Astrocyte (in vitro differentiated cells and primary cell): ENCODE measurements around the gene SPTY2D1. TPM values are rescaled to one million over a fixed set of nuclear protein-coding genes. Genes with fewer than 3 reads are reported as not detected.

Source experiments
- DNase-seq: peaks from one replicate; pipeline ENCODE4 v3.0.0-alpha.2; 2010; ENCODE audit warnings: low read depth
- FAIRE-seq: peaks from 2 replicates; lab custom pipeline; 2011; peaks lifted over from hg19 to GRCh38; lab: Jason Lieb, UNC
- H2AFZ ChIP-seq: 2 replicates; pipeline ENCODE4 v1.6.0; 2012; ENCODE audit warnings: low read depth, low read length, inconsistent platforms
- H3K27ac ChIP-seq: 2 replicates; pipeline ENCODE4 v1.5.1; 2011; ENCODE audit warnings: low read depth, low read length, inconsistent platforms
- H3K27me3 ChIP-seq: 2 replicates; pipeline ENCODE4 v1.6.0; 2011; ENCODE audit warnings: low read length, inconsistent platforms; ENCODE audit not compliant: insufficient read depth
- H3K36me3 ChIP-seq: 2 replicates; pipeline ENCODE4 v1.5.1; 2011; ENCODE audit warnings: low read length, inconsistent platforms; ENCODE audit not compliant: insufficient read depth
- H3K4me1 ChIP-seq: 2 replicates; pipeline ENCODE4 v1.5.1; 2011; ENCODE audit warnings: low read length, inconsistent platforms; ENCODE audit not compliant: insufficient read depth
- H3K4me2 ChIP-seq: 2 replicates; pipeline ENCODE4 v1.6.0; 2012; ENCODE audit warnings: low read length, inconsistent platforms
- H3K4me3 ChIP-seq: 2 replicates; pipeline ENCODE4 v1.5.1; 2011; ENCODE audit warnings: low read depth, mild to moderate bottlenecking, low read length, inconsistent platforms; ENCODE audit not compliant: insufficient read depth
- H3K79me2 ChIP-seq: 2 replicates; pipeline ENCODE4 v1.6.0; 2012; ENCODE audit warnings: mild to moderate bottlenecking, low read length, inconsistent platforms; ENCODE audit not compliant: insufficient read depth
- H3K9ac ChIP-seq: 2 replicates; pipeline ENCODE4 v1.6.0; 2012; ENCODE audit warnings: mild to moderate bottlenecking, low read length, inconsistent platforms
- H3K9me3 ChIP-seq: 2 replicates; pipeline ENCODE4 v1.5.1; 2012; ENCODE audit warnings: low read depth, mild to moderate bottlenecking, low read length, inconsistent platforms; ENCODE audit not compliant: insufficient read depth
- H4K20me1 ChIP-seq: 2 replicates; pipeline ENCODE4 v1.6.0; 2012; ENCODE audit warnings: low read length, inconsistent platforms; ENCODE audit not compliant: insufficient read depth
- H3K27ac Mint-ChIP-seq: one replicate; pipeline ENCODE4 v1.8.0; 2021; ENCODE audit warnings: mild to moderate bottlenecking, mixed read lengths; ENCODE audit not compliant: unreplicated experiment
- H3K27me3 Mint-ChIP-seq: one replicate; pipeline ENCODE4 v1.8.0; 2021; ENCODE audit warnings: low read depth, mixed read lengths; ENCODE audit not compliant: unreplicated experiment
- H3K36me3 Mint-ChIP-seq: one replicate; pipeline ENCODE4 v1.8.0; 2021; ENCODE audit warnings: low read depth, mixed read lengths; ENCODE audit not compliant: unreplicated experiment
- H3K4me1 Mint-ChIP-seq: one replicate; pipeline ENCODE4 v1.8.0; 2021; ENCODE audit warnings: low read depth, mixed read lengths; ENCODE audit not compliant: unreplicated experiment
- H3K4me3 Mint-ChIP-seq: one replicate; pipeline ENCODE4 v1.8.0; 2021; ENCODE audit warnings: mild to moderate bottlenecking, moderate library complexity, mixed read lengths; ENCODE audit not compliant: unreplicated experiment
- H3K9me3 Mint-ChIP-seq: one replicate; pipeline ENCODE4 v1.8.0; 2021; ENCODE audit warnings: mild to moderate bottlenecking, mixed read lengths; ENCODE audit not compliant: unreplicated experiment
- CTCF ChIP-seq: IDR thresholded peaks from 2 replicates; pipeline ENCODE4 v1.5.1; 2011; ENCODE audit warnings: low read depth, mild to moderate bottlenecking, inconsistent platforms, low read length, moderate library complexity; ENCODE audit not compliant: insufficient read depth
- EZH2 ChIP-seq: IDR thresholded peaks from 2 replicates; pipeline ENCODE4 v1.6.1; 2012; ENCODE audit warnings: mild to moderate bottlenecking, low read length, inconsistent platforms; ENCODE audit not compliant: insufficient read depth
- total RNA-seq: library from RNA; stranded (reverse); gene quantifications from 2 replicates; pipeline ENCODE4 v1.2.1, GENCODE V29; 2021

SPTY2D1 gene
- total RNA-seq, 1 donor from 2014 or later = 24.4 TPM

- Mint-ChIP-seq H3K4me3 (no peak overlapping the region), H3K9me3 (no peaks in the 10 kb centered on the region), H3K27ac (no peak overlapping the region), H3K27me3 (no peaks in the 10 kb centered on the region), H3K36me3 (peaks cover 8% of the 10 kb centered on the region), H3K4me1 (peaks cover 16% of the 10 kb centered on the region)
- DNase-seq (no peak), FAIRE-seq (no peak)
- Histone ChIP-seq H3K4me2 (no peak overlapping the region), H3K27ac (no peak overlapping the region), H3K79me2 (peaks cover 64% of the 10 kb centered on the region), H2AFZ (no peak overlapping the region), H4K20me1 (peaks cover 65% of the 10 kb centered on the region), H3K9ac (no peak overlapping the region), H3K36me3 (peaks cover 32% of the 10 kb centered on the region), H3K27me3 (no peaks in the 10 kb centered on the region), H3K9me3 (no peaks in the 10 kb centered on the region), H3K4me1 (peaks cover 14% of the 10 kb centered on the region), H3K4me3 (no peak overlapping the region)
- TF ChIP-seq CTCF = no peak
These were observed 19.5 kb downstream of the SPTY2D1 start for GRCh38 chr11:18614667-18615066.

GRCh38 chr11:18612394-18612793 is 21.7 kb downstream of the SPTY2D1 start:
- Histone ChIP-seq H3K9ac (no peak overlapping the region), H3K9me3 (no peaks in the 10 kb centered on the region)

DNA sequence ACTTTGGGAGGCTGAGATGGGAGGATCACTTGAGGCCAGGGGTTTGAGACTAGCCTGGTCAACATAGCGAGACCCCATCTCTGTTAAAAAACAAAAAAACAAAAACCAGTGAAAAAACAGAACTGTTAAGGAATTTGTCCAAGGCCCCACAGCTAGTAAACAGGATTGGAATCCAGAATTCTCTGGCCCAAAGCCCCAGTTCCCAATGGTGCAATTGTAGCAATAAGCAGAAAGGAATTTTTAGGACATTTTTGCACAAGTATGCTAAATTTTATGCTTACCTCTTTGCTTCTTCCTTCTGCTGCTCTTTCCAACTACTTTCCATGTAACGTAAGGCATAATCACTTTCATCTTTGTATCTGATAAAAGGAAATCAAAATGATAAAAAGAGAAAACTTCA is 22.9 kb downstream of the SPTY2D1 start:
- no peaks in the 10 kb centered on the region for H3K9me3 Mint-ChIP-seq
- Histone ChIP-seq H3K4me1 (no peaks in the 10 kb centered on the region), H3K4me2 (no peak overlapping the region), H3K79me2 (peaks cover 31% of the 10 kb centered on the region), H4K20me1 (peaks cover 32% of the 10 kb centered on the region), H3K9ac (no peak overlapping the region), H3K9me3 (no peaks in the 10 kb centered on the region), H2AFZ (no peak overlapping the region), H3K36me3 (peaks cover 54% of the 10 kb centered on the region), H3K27ac (no peak overlapping the region), H3K4me3 (no peak overlapping the region), H3K27me3 (no peaks in the 10 kb centered on the region)
- H3K36me3 Mint-ChIP-seq = peaks cover 8% of the 10 kb centered on the region
- H3K4me1 Mint-ChIP-seq = peaks cover 7% of the 10 kb centered on the region
- FAIRE-seq (no peak), DNase-seq (no peak)
- TF ChIP-seq CTCF (no peak), EZH2 (no peak)
- H3K27ac Mint-ChIP-seq = no peak overlapping the region
- H3K4me3 Mint-ChIP-seq = no peak overlapping the region
- no peaks in the 10 kb centered on the region for H3K27me3 Mint-ChIP-seq

More at GRCh38 chr11:18612394-18612793, 21.7 kb downstream of the SPTY2D1 start:
- TF ChIP-seq EZH2 (no peak), CTCF (no peak)
- Mint-ChIP-seq H3K36me3 (peaks cover 8% of the 10 kb centered on the region), H3K27ac (no peak overlapping the region), H3K4me1 (peaks cover 7% of the 10 kb centered on the region), H3K9me3 (no peaks in the 10 kb centered on the region), H3K4me3 (no peak overlapping the region), H3K27me3 (no peaks in the 10 kb centered on the region)
- peaks cover 42% of the 10 kb centered on the region for H4K20me1 ChIP-seq
- no peaks in the 10 kb centered on the region for H3K27me3 ChIP-seq
- peaks cover 50% of the 10 kb centered on the region for H3K36me3 ChIP-seq
- peaks cover 43% of the 10 kb centered on the region for H3K79me2 ChIP-seq
- FAIRE-seq (no peak), DNase-seq (no peak)
- H2AFZ ChIP-seq = no peak overlapping the region
- no peak overlapping the region for H3K27ac ChIP-seq
- no peak overlapping the region for H3K4me3 ChIP-seq
- H3K4me2 ChIP-seq = no peak overlapping the region
- no peaks in the 10 kb centered on the region for H3K4me1 ChIP-seq
